KMS-11 (cell line): ENCODE measurements around the gene TAS1R3.

Experiments used
- H2AFZ ChIP-seq: fragments of 200-600 bp; sonication (generic); 2 replicates; pipeline ENCODE4 v1.6.1; 2016; ENCODE audit warnings: antibody characterized with exemption, mixed run types, low read depth
- H3K27ac ChIP-seq: fragments of 200-600 bp; sonication (generic); 2 replicates; pipeline ENCODE4 v1.6.1; 2016; ENCODE audit warnings: mild to moderate bottlenecking, mixed run types
- H3K27me3 ChIP-seq: fragments of 200-600 bp; sonication (generic); 2 replicates; pipeline ENCODE4 v1.6.1; 2017; ENCODE audit warnings: mild to moderate bottlenecking, low read depth, mixed run types, moderate library complexity; ENCODE audit not compliant: insufficient read depth
- H3K36me3 ChIP-seq: fragments of 200-600 bp; sonication (generic); 2 replicates; pipeline ENCODE4 v1.6.1; 2017; ENCODE audit warnings: mild to moderate bottlenecking, mixed run types; ENCODE audit not compliant: insufficient read depth
- H3K4me1 ChIP-seq: fragments of 200-600 bp; sonication (generic); 2 replicates; pipeline ENCODE4 v1.6.1; 2016; ENCODE audit warnings: mild to moderate bottlenecking, low read depth, mixed run types; ENCODE audit not compliant: poor library complexity, severe bottlenecking
- H3K4me2 ChIP-seq: fragments of 200-600 bp; sonication (generic); 2 replicates; pipeline ENCODE4 v1.7.0; 2016; ENCODE audit warnings: mild to moderate bottlenecking, mixed run types
- H3K4me3 ChIP-seq: fragments of 200-600 bp; sonication (generic); IDR thresholded peaks from 2 replicates; pipeline ENCODE4 v1.6.1; 2017; ENCODE audit warnings: low read depth, low read length, mixed read lengths; ENCODE audit not compliant: insufficient read depth
- H3K79me2 ChIP-seq: fragments of 200-600 bp; sonication (generic); 2 replicates; pipeline ENCODE4 v1.6.1; 2016; ENCODE audit warnings: low read depth, mixed run types; ENCODE audit not compliant: insufficient read depth
- H3K9ac ChIP-seq: fragments of 200-600 bp; sonication (generic); 2 replicates; pipeline ENCODE4 v1.6.1; 2016; ENCODE audit warnings: mild to moderate bottlenecking, mixed run types
- H4K20me1 ChIP-seq: fragments of 200-600 bp; sonication (generic); 2 replicates; pipeline ENCODE4 v1.6.1; 2016; ENCODE audit warnings: mild to moderate bottlenecking, mixed run types; ENCODE audit not compliant: insufficient read depth
- CTCF ChIP-seq: fragments of 200-600 bp; sonication (generic); conservative IDR thresholded peaks from 2 replicates; pipeline ENCODE4 v1.6.1; 2017; ENCODE audit warnings: low read depth, mild to moderate bottlenecking, antibody characterized with exemption, low read length, moderate library complexity, mixed read lengths

Gene TAS1R3

DNA sequence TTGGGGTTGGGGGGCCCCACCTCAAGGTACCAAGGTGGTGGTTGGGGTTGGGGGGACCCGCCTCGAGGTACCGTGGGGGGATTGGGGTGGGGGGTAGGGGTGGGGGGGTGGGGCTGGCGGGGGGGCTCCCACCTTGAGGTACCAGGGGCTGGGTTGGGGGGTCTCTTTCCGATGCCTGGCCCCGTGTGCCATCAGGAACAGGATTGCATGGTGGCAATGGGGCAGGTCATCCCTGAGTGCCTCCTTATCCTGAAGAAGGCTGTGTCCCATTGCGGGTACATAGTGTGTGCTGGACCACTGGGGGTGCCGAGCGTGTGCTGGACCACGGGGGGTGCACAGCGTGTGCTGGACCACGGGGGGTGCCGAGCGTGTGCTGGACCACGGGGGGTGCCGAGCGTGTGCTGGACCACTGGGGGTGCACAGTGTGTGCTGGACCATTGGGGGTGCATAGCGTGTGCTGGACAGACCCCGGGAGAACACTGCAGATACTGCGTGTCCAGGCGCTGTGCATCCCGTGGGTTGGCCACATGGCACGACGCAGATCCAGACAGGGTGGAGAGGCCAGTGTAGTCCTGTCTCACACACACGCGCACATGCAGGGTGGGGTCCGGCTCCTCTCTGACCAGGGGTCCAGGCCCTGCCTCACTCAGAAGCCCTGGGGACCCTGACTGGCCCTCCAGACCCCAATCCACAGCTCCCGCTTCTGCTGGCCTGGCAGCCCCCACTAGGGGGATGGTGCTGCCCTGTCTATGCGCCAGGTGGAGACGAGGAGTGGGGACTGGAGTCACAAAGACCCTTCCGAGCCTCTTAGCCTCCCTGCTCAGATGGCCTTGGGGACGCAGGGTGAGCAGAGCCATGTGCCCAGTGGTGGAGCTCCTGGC is 46.6 kb upstream of the TAS1R3 start:
- Histone ChIP-seq H3K4me2 (no peak overlapping the region), H2AFZ (no peak overlapping the region), H3K4me1 (peaks cover 3% of the 10 kb centered on the region), H3K9ac (no peak overlapping the region), H3K4me3 (no peak overlapping the region), H3K27me3 (peaks cover 35% of the 10 kb centered on the region), H3K79me2 (no peaks in the 10 kb centered on the region), H4K20me1 (no peaks in the 10 kb centered on the region), H3K27ac (no peak overlapping the region), H3K36me3 (no peaks in the 10 kb centered on the region)
- no peak for TF ChIP-seq CTCF

DNA sequence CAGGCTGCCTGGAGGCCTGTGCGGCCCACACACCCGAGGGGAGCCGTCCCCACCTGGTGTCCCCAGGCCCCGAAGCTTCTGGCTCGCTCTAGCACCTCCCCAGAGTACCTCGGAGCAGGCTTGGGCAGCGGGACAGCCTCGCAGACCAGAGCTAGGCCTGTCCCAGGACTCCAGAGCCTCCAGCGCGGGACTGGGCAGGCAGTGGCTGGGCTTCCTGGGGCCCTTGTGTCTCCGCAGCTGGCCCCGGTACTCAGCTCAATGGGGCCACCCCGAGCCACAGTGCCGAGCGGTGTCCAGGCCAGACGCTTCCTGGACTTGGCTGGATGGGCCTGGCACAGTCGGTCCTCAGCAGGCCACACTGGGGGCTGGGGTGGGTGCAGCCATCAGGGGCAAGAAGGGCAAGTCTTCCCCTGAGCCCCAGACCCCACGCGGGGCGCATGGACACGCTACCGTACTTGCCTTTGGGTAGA is 45.9 kb upstream of the TAS1R3 start:
- no peak overlapping the region for H3K27ac ChIP-seq
- H3K79me2 ChIP-seq: no peaks in the 10 kb centered on the region
- no peaks in the 10 kb centered on the region for H3K36me3 ChIP-seq
- TF ChIP-seq CTCF: no peak
- H4K20me1 ChIP-seq: no peaks in the 10 kb centered on the region
- no peak overlapping the region for H3K4me3 ChIP-seq
- no peak overlapping the region for H3K4me2 ChIP-seq
- H2AFZ ChIP-seq: no peak overlapping the region
- H3K9ac ChIP-seq: no peak overlapping the region
- peaks cover 5% of the 10 kb centered on the region for H3K4me1 ChIP-seq
- H3K27me3 ChIP-seq: peaks cover 37% of the 10 kb centered on the region

- H3K27ac ChIP-seq: no peak overlapping the region
- H3K36me3 ChIP-seq: no peaks in the 10 kb centered on the region
- H3K4me2 ChIP-seq: no peak overlapping the region
- H3K4me3 ChIP-seq: no peak overlapping the region
- no peak overlapping the region for H2AFZ ChIP-seq
- peaks cover 43% of the 10 kb centered on the region for H3K27me3 ChIP-seq
- TF ChIP-seq CTCF: no peak
- H3K4me1 ChIP-seq: peaks cover 11% of the 10 kb centered on the region
- H4K20me1 ChIP-seq: no peaks in the 10 kb centered on the region
- no peaks in the 10 kb centered on the region for H3K79me2 ChIP-seq
- H3K9ac ChIP-seq: no peak overlapping the region
Measured at GRCh38 chr1:1285611-1286311, 45.3 kb upstream of the TAS1R3 start.

DNA sequence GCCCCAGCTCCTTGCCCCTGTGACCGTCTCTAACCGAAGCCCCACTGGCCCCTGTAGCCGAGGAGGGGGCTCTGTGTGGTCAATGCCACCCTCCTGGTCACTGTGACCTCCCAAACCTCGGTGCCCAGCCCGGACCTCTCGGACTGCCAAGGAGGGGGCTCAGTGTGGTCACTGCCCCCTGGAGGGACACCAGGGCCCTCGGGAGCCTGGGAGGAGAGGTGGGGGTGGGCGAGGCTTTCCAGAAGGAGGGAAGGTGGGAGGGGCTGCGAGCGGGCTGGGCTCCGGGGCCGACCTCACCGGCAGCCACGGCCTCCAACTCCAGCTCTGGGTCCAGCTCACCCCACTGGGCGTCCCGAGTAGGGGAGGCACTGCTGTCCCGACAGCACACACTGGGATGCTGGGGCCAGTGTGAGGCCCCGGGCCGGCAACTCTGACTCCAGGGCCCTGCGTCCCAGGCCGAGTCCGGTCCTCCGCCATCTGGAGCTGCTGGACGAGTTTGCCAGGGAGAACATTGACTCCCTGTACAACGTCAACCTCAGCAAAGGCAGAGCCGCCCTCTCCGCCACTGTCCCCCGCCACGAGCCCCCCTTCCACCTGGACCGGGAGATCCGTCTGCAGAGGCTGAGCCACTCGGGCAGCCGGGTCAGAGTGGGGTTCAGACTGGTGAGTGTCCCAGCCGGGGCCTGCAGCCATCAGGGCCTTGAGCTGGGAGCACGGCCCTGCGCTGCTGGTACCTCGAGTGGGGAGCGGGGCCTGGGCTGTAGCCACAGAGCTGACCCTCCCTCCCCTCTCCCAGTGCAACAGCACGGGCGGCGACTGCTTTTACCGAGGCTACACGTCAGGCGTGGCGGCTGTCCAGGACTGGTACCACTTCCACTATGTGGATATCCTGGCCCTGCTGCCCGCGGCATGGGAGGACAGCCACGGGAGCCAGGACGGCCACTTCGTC is 44.5 kb upstream of the TAS1R3 start:
- H2AFZ ChIP-seq: no peak overlapping the region
- H3K4me3 ChIP-seq: no peak overlapping the region
- H3K27me3 ChIP-seq: peaks cover 49% of the 10 kb centered on the region
- H3K4me2 ChIP-seq: no peak overlapping the region
- no peaks in the 10 kb centered on the region for H3K79me2 ChIP-seq
- no peaks in the 10 kb centered on the region for H3K36me3 ChIP-seq
- no peak overlapping the region for H3K27ac ChIP-seq
- no peak for TF ChIP-seq CTCF
- H3K9ac ChIP-seq: no peak overlapping the region
- peaks cover 19% of the 10 kb centered on the region for H3K4me1 ChIP-seq
- H4K20me1 ChIP-seq: no peaks in the 10 kb centered on the region
